NOMO-1 (cell line): ENCODE measurements around the gene OR1K1.
"Not testable (repeated sequence)": the region's sequence is repeated elsewhere in the genome, so short reads cannot be mapped to it uniquely, and the experiment has no call there.

Source experiments
- DNase-seq, 2 experiments: peaks; one replicate each; lab custom pipeline; 2025; ENCODE audit not compliant: unreplicated experiment in 2 of 2; lab: John Stamatoyannopoulos, UW

The OR1K1 gene

GRCh38 chr9:122800066-122801060, at the start of gene OR1K1:
Gene OR1K1, plus strand, starts transcription at chr9:122800123. Its CDS starts 0 bp downstream, at chr9:122800123.
- no peak for DNase-seq

- DNase-seq, result no peak
Measured at GRCh38 chr9:122754825-122755224, 45.1 kb upstream of the OR1K1 start.

- DNase-seq, result no peak
Measured at GRCh38 chr9:122767817-122768216, 32.1 kb upstream of the OR1K1 start.

GRCh38 chr9:122777052-122777451, 22.9 kb upstream of the OR1K1 start:
- DNase-seq, result no peak

GRCh38 chr9:122777935-122778627, 21.8 kb upstream of the OR1K1 start:
- no peak for DNase-seq

GRCh38 chr9:122779181-122779580, 20.7 kb upstream of the OR1K1 start:
- DNase-seq, result no peak

GRCh38 chr9:122780026-122780425, 19.9 kb upstream of the OR1K1 start:
- no peak for DNase-seq

GRCh38 chr9:122781671-122782070, 18.3 kb upstream of the OR1K1 start:
- no peak for DNase-seq

- DNase-seq, result no peak
Measured at GRCh38 chr9:122785269-122785668, 14.7 kb upstream of the OR1K1 start.

GRCh38 chr9:122786338-122786737, 13.6 kb upstream of the OR1K1 start:
- DNase-seq, result no peak

- DNase-seq, result no peak
Measured at GRCh38 chr9:122788831-122789230, 11.1 kb upstream of the OR1K1 start, which contains the start of gene OR5C1. Gene OR5C1, plus strand, starts transcription at chr9:122788933. Its CDS starts 0 bp downstream, at chr9:122788933.

- no peak for DNase-seq
Measured at GRCh38 chr9:122789256-122790046, 10.5 kb upstream of the OR1K1 start.

GRCh38 chr9:122791872-122792669, 7.9 kb upstream of the OR1K1 start:
- no peak for DNase-seq

- no peak for DNase-seq
Measured at GRCh38 chr9:122797316-122798063, 2.4 kb upstream of the OR1K1 start.

GRCh38 chr9:122806661-122807060, 6.7 kb downstream of the OR1K1 start:
- DNase-seq, result no peak

- DNase-seq, result no peak
Measured at GRCh38 chr9:122807271-122807900, 7.5 kb downstream of the OR1K1 start.

GRCh38 chr9:122808141-122808540, 8.2 kb downstream of the OR1K1 start:
- no peak for DNase-seq

GRCh38 chr9:122809261-122809660, 9.3 kb downstream of the OR1K1 start:
- not testable (repeated sequence) for DNase-seq
